DOHH2 (cell line): ENCODE measurements around the gene ATP5IF1.

ENCODE experiments used
- CTCF ChIP-seq: fragments of 200-600 bp; sonication (generic); IDR thresholded peaks from one replicate; pipeline ENCODE4 v1.5.1; 2014; ENCODE audit warnings: antibody characterized with exemption, mild to moderate bottlenecking, low read depth, low read length; ENCODE audit not compliant: poor library complexity, severe bottlenecking
- EZH2phosphoT487 ChIP-seq: fragments of 200-600 bp; sonication (generic); IDR thresholded peaks from 2 replicates; pipeline ENCODE4 v1.6.1; 2017; ENCODE audit warnings: borderline replicate concordance, mild to moderate bottlenecking, antibody characterized with exemption, low read length, moderate library complexity, mixed read lengths

- TF ChIP-seq CTCF (no peak), EZH2phosphoT487 (no peak)
Measured at GRCh38 chr1:28190337-28190979, 45.5 kb upstream of the ATP5IF1 start.
